HepG2 (cell line): Measurements from ENCODE around the gene COX7C. TPM values are rescaled to one million over a fixed set of nuclear protein-coding genes. Genes with fewer than 3 reads are reported as not detected.
A peak's percentile ranks its signal among the peaks of the same experiment; 100 is the strongest.

Source experiments
- AGO2 ChIP-seq: fragments of 200-400 bp; formaldehyde crosslinking; optimal IDR thresholded peaks from 2 replicates; pipeline ENCODE3; 2017; ENCODE audit warnings: mild to moderate bottlenecking, low read depth, low read length, moderate library complexity
- CREM ChIP-seq, 2 experiments: sonication (generic) in 1 of 2; formaldehyde crosslinking in 1 of 2; IDR thresholded peaks; 2 replicates each; pipeline versions ENCODE4 v1.4.0 to v1.6.1; 2016 to 2020; ENCODE audit warnings: antibody characterized with exemption in 1 of 2, mild to moderate bottlenecking in 1 of 2, missing genetic modification reagents in 1 of 2
- E2F2 ChIP-seq: sonication (generic); formaldehyde crosslinking; IDR thresholded peaks from 2 replicates; pipeline ENCODE4 v1.4.0; 2020; ENCODE audit warnings: missing genetic modification reagents, borderline replicate concordance
- FOXP1 ChIP-seq, 2 experiments: fragments of 450-650 bp in 1 of 2; IDR thresholded peaks; 2 replicates each; pipeline ENCODE4 v1.6.1; 2017 to 2018; ENCODE audit warnings: antibody characterized with exemption in 1 of 2
- GPBP1L1 ChIP-seq: sonication (generic); formaldehyde crosslinking; IDR thresholded peaks from 2 replicates; pipeline ENCODE4 v1.5.0; 2020; ENCODE audit warnings: mild to moderate bottlenecking, missing genetic modification reagents
- JUND ChIP-seq: sonication (generic); formaldehyde crosslinking; IDR thresholded peaks from 2 replicates; pipeline ENCODE4 v1.8.0; 2022; ENCODE audit warnings: mild to moderate bottlenecking, missing genetic modification reagents
- KDM6A ChIP-seq: IDR thresholded peaks from 2 replicates; pipeline ENCODE4 v1.6.1; 2016; ENCODE audit warnings: low read depth
- MEF2D ChIP-seq: sonication (generic); formaldehyde crosslinking; IDR thresholded peaks from 2 replicates; pipeline ENCODE4 v1.5.1; 2020; ENCODE audit warnings: mild to moderate bottlenecking, missing genetic modification reagents
- NRL ChIP-seq: sonication (generic); formaldehyde crosslinking; IDR thresholded peaks from 2 replicates; pipeline ENCODE4 v1.5.0; 2020; ENCODE audit warnings: missing genetic modification reagents, mild to moderate bottlenecking, moderate library complexity, borderline replicate concordance
- REXO4 ChIP-seq: sonication (generic); formaldehyde crosslinking; IDR thresholded peaks from 2 replicates; pipeline ENCODE4 v1.8.0; 2022; ENCODE audit warnings: missing genetic modification reagents, mild to moderate bottlenecking, borderline replicate concordance
- SMARCE1 ChIP-seq: fragments of 450-650 bp; IDR thresholded peaks from 2 replicates; pipeline ENCODE4 v1.6.1; 2017; ENCODE audit warnings: borderline replicate concordance
- SOX5 ChIP-seq: IDR thresholded peaks from 2 replicates; pipeline ENCODE4 v1.6.1; 2016; ENCODE audit warnings: borderline replicate concordance
- STAT5B ChIP-seq: sonication (generic); formaldehyde crosslinking; IDR thresholded peaks from 2 replicates; pipeline ENCODE4 v1.4.0; 2020; ENCODE audit warnings: missing genetic modification reagents
- TFDP1 ChIP-seq: IDR thresholded peaks from 2 replicates; pipeline ENCODE4 v1.6.1; 2016; ENCODE audit warnings: missing compliant biosample characterization, missing genetic modification reagents, borderline replicate concordance
- THYN1 ChIP-seq: sonication (generic); formaldehyde crosslinking; IDR thresholded peaks from 2 replicates; pipeline ENCODE4 v1.8.1; 2023; ENCODE audit warnings: low read depth, mild to moderate bottlenecking, moderate library complexity, missing genetic modification reagents, borderline replicate concordance
- ZBTB3 ChIP-seq: sonication (generic); formaldehyde crosslinking; IDR thresholded peaks from 2 replicates; pipeline ENCODE4 v1.4.0; 2020; ENCODE audit warnings: low read depth, mild to moderate bottlenecking, moderate library complexity, missing genetic modification reagents, borderline replicate concordance
- ZIK1 ChIP-seq: sonication (generic); formaldehyde crosslinking; IDR thresholded peaks from 2 replicates; pipeline ENCODE4 v1.5.0; 2020; ENCODE audit warnings: mild to moderate bottlenecking, low read depth, missing genetic modification reagents, borderline replicate concordance
- ZNF251 ChIP-seq: sonication (generic); formaldehyde crosslinking; IDR thresholded peaks from 2 replicates; pipeline ENCODE4 v1.9.0; 2021; ENCODE audit warnings: mild to moderate bottlenecking, missing genetic modification reagents
- ZNF550 ChIP-seq: sonication (generic); formaldehyde crosslinking; IDR thresholded peaks from 2 replicates; pipeline ENCODE4 v1.4.0; 2020; ENCODE audit warnings: mild to moderate bottlenecking, missing genetic modification reagents, borderline replicate concordance
- ZNF7 ChIP-seq: IDR thresholded peaks from 2 replicates; pipeline ENCODE4 v1.6.1; 2016; ENCODE audit warnings: missing biosample characterization, missing genetic modification reagents
- ZNF891 ChIP-seq: sonication (generic); formaldehyde crosslinking; IDR thresholded peaks from 2 replicates; pipeline ENCODE4 v1.5.0; 2020; ENCODE audit warnings: mild to moderate bottlenecking, missing genetic modification reagents
- polyA plus RNA-seq, 8 experiments: library from polyadenylated mRNA; depleted of rRNA in 3 of 8; stranded (reverse) in 7 of 8; unstranded in 1 of 8; fragments of >200 nt; fragmentation: Illumina TruSeq in 4 of 8; extraction: Trizol in 4 of 8; gene quantifications; 2 replicates each; pipeline versions ENCODE4 v1.2.1 to v1.2.3, GENCODE V29; 2011 to 2016; ENCODE audit warnings: low read depth in 4 of 8, missing spikeins in 1 of 8, mixed read lengths in 1 of 8; ENCODE audit not compliant: insufficient read depth in 1 of 8
- total RNA-seq, 5 experiments: library from RNA; depleted of rRNA; stranded (reverse); fragments of >200 nt; fragmentation: Illumina TruSeq; extraction: Trizol; gene quantifications; 2 replicates each; pipeline ENCODE4 v1.2.3, GENCODE V29; 2016; ENCODE audit warnings: low read depth in 1 of 5
- TF ChIP-seq, protein P1 (sequence below): sonication (generic); formaldehyde crosslinking; IDR thresholded peaks from 2 replicates; pipeline ENCODE4 v1.4.0; 2020; ENCODE audit warnings: missing genetic modification reagents
- TF ChIP-seq, protein P2 (sequence below): sonication (generic); formaldehyde crosslinking; IDR thresholded peaks from 2 replicates; pipeline ENCODE4 v1.4.0; 2020; ENCODE audit warnings: missing genetic modification reagents
- TF ChIP-seq, protein P3 (sequence below): sonication (generic); formaldehyde crosslinking; IDR thresholded peaks from 2 replicates; pipeline ENCODE4 v1.8.0; 2022; ENCODE audit warnings: low read depth, missing genetic modification reagents

The COX7C gene
- total and polyA plus RNA-seq, 2 of the 13 experiments (the other 11 are each of a cell fraction or from before 2014, with no cell fraction given), result 538 to 635 TPM

DNA sequence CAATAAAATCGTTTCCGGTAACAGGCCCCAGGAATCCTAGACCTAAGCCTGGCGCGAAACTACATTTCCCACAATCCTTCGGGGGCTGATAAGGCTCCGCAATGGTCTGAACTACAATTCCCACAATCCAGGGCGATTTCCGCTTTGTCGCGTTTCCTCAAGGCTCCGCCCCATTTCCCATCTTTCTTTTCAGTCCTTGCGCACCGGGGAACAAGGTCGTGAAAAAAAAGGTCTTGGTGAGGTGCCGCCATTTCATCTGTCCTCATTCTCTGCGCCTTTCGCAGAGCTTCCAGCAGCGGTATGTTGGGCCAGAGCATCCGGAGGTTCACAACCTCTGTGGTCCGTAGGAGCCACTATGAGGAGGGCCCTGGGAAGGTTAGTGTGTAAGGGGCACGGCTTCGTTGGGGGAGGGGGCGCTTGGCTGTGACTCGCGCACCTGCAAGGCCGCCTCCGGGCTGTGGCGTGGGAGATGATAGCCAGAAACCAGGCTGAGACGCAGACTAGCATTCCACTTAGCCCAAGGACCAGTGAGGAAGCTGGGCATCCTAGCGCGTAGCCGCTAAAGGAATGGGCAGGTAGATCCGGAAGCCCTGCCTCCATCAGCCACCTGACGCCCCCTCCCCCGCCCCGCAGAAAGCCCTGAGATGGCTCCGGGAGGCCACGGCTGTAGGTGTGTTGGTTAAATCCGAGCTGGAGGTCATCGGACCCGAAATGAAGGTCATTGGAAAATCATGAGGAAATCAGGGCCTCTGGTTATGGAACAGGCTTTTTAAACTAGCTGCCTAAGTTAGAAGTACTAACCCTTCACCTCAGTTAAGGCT is at the start of gene COX7C (continued):
- TF ChIP-seq TFDP1 (CRISPR knock-in tag) (no peak), ZNF7 (CRISPR knock-in tag) (no peak), ZNF550 (CRISPR knock-in tag) (no peak), THYN1 (CRISPR knock-in tag) (no peak), STAT5B (CRISPR knock-in tag) (no peak), AGO2 (peak; percentile 70), ZBTB3 (CRISPR knock-in tag) (no peak), SMARCE1 (no peak), KDM6A (CRISPR knock-in tag) (no peak), ZNF251 (no peak), JUND (CRISPR knock-in tag) (no peak), CREM (IDR thresholded peaks at IDR 0.05) (peak; percentile 99), CREM (CRISPR knock-in tag; IDR thresholded peaks at IDR 0.05) (no peak), SOX5 (CRISPR knock-in tag) (peak; percentile 36; the same call in 1 of the 2 replicates), E2F2 (CRISPR knock-in tag) (no peak), GPBP1L1 (CRISPR knock-in tag) (no peak), ZNF891 (CRISPR knock-in tag) (peak; percentile 93), REXO4 (no peak), ZIK1 (CRISPR knock-in tag) (no peak), MEF2D (CRISPR knock-in tag) (0 out of 2 replicates have a peak, but pooled peaks have one; percentile 20), NRL (peak; percentile 81), FOXP1 (IDR thresholded peaks at IDR 0.05) (no peak), FOXP1 (CRISPR knock-in tag; IDR thresholded peaks at IDR 0.05) (no peak)
- TF ChIP-seq, protein P1, sequence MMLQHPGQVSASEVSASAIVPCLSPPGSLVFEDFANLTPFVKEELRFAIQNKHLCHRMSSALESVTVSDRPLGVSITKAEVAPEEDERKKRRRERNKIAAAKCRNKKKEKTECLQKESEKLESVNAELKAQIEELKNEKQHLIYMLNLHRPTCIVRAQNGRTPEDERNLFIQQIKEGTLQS, result no peak
- TF ChIP-seq, protein P2, sequence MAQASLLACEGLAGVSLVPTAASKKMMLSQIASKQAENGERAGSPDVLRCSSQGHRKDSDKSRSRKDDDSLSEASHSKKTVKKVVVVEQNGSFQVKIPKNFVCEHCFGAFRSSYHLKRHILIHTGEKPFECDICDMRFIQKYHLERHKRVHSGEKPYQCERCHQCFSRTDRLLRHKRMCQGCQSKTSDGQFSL (CRISPR knock-in tag), result no peak
- TF ChIP-seq, protein P3, sequence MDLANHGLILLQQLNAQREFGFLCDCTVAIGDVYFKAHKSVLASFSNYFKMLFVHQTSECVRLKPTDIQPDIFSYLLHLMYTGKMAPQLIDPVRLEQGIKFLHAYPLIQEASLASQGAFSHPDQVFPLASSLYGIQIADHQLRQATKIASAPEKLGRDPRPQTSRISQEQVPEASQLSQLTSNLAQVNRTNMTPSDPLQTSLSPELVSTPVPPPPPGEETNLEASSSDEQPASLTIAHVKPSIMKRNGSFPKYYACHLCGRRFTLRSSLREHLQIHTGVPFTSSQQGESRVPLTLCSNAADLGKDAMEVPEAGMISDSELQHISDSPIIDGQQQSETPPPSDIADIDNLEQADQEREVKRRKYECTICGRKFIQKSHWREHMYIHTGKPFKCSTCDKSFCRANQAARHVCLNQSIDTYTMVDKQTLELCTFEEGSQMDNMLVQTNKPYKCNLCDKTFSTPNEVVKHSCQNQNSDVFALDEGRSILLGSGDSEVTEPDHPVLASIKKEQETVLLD (CRISPR knock-in tag), result no peak
